OCI-M1 (cell line): ENCODE data around the gene APH1B.

Source experiments
- DNase-seq: peaks from one replicate; lab custom pipeline; 2025; lab: John Stamatoyannopoulos, UW

APH1B gene

DNA sequence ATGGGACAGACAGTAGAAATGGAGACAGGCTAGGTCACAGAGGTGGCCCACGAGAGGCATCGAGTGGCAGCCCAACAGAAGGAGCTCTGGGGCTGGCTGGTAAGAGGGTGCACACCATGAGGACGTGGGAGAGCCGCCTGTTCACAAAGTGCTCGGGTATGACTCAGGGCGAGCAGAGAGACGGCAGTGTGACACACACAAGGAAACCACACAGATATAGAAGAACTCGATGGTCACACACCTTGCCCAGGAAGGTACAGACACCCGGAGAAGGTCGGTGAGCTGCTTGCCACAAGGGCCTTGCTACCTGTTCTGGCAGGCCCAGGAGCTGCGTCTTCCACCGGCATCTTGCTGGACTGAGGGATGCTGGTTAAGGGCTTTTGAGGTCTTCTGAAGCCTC, 54.1 kb downstream of the APH1B start:
- no peak for DNase-seq

GRCh38 chr15:63332367-63333124, 55.1 kb downstream of the APH1B start:
- DNase-seq, result no peak

DNA sequence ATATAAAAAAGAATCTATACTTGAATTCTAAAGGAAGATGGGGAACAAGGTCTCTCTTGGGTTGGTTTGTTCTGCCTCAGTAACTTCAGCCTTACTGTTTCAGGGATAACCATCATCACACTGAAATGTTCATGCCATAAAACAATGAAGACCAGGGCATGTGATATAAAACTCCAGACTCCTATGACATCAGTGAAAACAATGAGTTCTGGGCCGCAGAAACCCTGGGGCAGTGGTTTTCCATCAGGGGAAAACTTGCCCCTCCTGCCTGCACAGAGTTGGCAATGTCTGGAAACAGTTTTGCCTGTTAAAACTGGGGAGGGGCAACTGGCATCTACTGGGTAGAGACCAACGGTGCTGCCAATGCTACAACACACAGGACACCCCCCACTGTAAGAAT, 57.4 kb downstream of the APH1B start:
- DNase-seq, result no peak

DNA sequence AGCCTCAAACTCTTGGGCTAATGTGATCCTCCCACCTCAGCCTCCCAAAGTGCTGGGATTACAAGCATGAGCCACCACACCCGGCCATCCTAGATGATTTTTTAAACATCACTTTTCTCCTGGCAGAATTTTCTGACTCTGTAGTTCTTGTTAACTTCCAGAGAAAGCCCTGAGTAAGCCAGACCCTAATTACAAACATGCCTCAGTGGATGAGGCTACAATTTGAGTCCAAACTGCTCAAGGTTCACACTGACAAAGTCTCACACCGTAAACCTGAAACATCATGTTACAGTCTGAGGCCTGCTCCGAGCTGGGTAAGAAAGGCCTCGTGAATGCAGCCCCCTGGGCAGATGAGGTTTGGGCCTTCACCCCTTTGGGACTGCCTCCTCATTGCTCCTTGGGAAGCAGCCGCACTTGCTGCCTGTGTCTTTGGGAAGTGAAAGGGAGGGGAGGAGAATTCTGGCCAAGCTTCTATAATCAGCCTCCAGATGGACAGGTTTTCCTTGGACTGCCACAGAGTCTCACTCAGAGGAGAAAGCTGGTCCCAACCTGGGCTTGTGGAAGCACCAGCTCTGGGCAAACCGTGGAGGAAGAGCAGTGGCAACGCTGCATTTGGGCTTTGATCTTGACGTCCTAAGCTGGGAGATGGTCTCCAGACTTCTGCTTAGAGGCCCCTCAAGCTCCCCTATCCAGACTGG, 58.3 kb downstream of the APH1B start:
- DNase-seq, result no peak

GRCh38 chr15:63337046-63337445, 59.6 kb downstream of the APH1B start:
- DNase-seq, result no peak

- DNase-seq, result no peak
Observed at GRCh38 chr15:63338170-63338569, 60.8 kb downstream of the APH1B start.

DNA sequence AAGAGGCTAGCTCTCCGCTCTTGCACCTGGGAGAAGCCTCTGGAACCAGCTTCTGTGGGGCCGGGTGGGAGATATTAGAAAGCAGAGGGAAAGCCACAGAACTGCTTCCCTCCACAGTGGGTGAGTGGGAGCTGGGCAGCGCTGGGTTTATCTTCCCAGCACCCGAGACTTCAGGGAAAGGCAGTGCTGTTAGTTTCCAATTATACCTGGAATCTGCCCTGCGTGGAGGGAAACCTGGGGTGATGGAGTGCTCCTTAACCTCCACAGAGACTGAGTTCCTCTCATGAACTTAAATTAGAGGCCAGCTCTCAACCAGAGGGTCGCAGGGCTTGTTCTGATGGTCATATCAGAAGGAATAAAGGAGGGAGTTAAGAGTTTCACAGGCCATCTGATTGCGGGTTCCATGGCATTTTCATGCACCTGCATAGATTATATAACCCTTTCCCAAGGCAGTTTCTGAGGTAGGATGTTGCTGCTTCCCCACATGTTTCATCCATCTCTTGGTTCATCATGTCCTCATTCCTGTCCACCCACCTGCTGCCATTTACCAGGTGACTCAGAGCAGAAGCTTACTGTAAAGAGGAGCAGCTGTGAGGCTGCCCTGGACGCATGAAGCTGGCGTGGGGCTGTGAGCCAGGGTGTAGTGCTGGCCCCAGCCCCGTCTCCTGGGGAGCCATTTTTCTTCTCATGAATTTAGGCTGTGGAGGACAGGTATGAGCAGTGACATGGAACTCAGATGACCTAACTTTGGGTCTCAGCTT, 61.8 kb downstream of the APH1B start:
- no peak for DNase-seq

DNA sequence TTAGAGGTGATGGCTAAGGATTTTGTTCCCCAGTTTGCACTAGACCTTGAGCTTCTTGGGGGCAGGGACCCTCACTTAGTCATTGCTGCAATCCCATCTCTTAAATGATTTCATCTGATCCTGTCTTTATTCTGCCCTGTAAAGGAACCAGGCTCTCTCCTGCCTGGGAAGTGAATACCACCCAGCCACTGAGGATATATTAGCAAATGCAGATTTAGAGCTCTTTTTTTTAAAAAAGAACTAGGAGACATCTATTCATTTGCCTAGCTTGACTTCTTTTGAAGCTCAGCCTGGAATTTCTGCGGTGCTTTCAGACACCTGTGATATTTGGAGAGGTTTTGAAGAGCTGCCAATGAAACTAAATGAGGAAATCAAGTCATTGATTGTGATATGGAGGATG, 62.4 kb downstream of the APH1B start:
- no peak for DNase-seq

- DNase-seq, result no peak
Observed at GRCh38 chr15:63340353-63340752, 62.9 kb downstream of the APH1B start.

GRCh38 chr15:63340878-63341277, 63.5 kb downstream of the APH1B start:
- no peak for DNase-seq

DNA sequence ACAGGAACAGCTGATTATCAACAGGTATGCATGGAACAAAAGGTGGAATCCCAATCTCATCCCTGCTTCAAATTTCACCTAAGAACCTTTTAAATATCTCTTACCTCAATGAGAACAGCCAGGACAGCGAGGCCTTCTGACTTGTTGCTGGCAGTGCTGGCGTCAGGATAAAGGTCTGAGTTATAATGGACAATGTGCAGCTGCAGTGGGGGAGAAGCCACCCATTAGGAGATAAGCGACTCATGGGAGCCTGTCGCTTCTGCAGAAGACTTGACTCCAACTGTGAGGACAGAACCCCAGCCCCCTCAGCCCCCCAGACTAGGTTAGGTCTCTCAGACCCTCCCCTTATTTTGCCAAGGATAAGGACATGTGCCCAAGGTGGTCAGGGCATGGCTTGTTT, 64.5 kb downstream of the APH1B start:
- peak; percentile 12 for DNase-seq

DNA sequence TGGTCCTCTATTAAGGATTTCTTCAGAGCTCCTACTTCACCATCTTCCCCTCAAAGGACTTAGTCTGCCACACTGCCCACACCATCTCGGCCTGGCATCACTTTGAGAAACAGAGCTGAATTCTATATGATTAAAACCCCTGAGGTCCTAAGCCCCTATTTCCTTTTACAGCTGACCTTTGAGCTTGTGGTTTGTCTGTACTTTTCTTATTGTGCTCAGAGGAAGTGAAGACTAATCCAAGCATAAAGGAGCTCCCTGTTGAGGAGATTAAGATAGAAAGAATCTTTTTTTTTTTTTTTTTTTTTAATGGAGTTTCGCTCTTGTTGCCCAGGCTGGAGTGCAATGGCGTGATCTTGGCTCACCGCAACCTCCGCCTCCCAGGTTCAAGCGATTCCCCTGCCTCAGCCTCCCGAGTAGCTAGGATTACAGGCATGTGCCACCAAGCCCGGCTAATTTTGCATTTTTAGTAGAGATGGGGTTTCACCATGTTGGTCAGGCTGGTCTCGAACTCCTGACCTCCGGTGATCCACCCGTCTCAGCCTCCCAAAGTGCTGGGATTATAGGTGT, 65.7 kb downstream of the APH1B start:
- DNase-seq, result peak; percentile 13

- DNase-seq, result peak; percentile 41
Observed at GRCh38 chr15:63344731-63345390, 67.5 kb downstream of the APH1B start.

GRCh38 chr15:63345391-63345752, 68.0 kb downstream of the APH1B start:
- DNase-seq, result no peak

DNA sequence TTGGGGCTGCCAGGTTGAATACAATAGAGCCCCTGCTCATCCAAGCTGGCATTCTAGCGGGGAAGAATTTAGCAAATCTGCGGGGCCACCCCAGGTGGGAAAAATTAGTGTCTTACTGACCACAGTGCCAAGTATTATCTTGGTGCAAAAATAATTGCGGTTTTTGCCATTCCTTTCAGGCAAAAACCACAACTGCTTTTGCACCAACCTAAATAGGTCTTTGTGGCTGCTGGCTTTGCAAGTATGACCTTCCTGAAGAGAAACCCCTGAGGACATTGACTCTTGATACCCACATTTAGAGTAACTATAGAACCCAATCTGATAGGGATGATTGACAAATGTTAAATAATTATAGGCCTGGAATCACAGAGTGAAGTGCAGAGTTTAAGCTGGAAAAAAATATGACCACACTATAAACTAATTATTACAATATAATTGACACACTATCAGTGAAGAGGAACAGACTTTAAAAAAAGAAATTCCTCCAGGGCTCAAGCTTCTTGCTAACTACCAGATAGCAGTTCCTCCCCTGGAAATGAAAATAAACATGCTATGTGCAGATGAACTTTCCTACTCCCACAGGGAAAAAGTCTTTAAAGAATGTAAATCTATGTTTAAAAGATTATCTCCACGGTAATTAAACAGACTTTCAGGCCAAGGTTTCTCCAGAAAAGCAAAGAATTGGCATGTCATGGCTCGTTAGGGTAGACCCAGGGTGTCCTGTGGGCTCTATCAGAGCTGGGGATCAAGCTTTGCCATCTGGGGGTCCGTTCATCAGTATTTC, 69.9 kb downstream of the APH1B start:
- no peak for DNase-seq

DNA sequence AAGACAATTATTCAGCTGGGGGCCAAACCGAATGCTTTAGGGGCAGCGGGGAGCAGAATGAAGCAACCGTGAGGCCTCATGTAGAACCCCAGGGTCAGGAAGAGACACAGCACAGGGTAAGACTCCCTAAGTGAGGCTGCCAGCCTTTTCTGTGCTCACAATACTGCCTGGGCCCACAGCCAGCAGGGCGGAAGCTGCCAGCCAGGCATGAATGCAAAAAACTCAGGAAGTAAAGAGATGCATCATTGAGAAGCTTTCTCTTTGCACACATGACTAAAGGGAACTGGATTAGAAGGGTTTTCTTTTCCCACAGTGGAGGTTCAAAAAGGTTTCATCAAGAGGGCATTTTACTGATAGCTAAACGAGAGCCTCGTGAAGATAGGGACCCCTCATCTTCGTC, 71.0 kb downstream of the APH1B start:
- no peak for DNase-seq

GRCh38 chr15:63349156-63349555, 71.8 kb downstream of the APH1B start:
- no peak for DNase-seq

- no peak for DNase-seq
Observed at GRCh38 chr15:63349621-63350020, 72.2 kb downstream of the APH1B start.

GRCh38 chr15:63350178-63350621, 72.8 kb downstream of the APH1B start:
- no peak for DNase-seq

- no peak for DNase-seq
Observed at GRCh38 chr15:63351170-63351569, 73.8 kb downstream of the APH1B start.

- DNase-seq, result no peak
Observed at GRCh38 chr15:63352808-63353207, 75.4 kb downstream of the APH1B start.
